ENCODE results near the gene SARM1.
A peak's percentile ranks its signal among the peaks of the same experiment; 100 is the strongest.
"Not testable (repeated sequence)": the region's sequence is repeated elsewhere in the genome, so short reads cannot be mapped to it uniquely, and the experiment has no call there.

The SARM1 gene

GRCh38 chr17:28371245-28372202, at the start of gene SARM1:
SARM1 (plus strand) TSS chr17:28371694; CDS start chr17:28372033, 339 bp downstream.
- peak; percentile 84 to 85 for DNase-seq

- DNase-seq = no peak
These were observed 47.2 kb upstream of the SARM1 start for GRCh38 chr17:28324267-28324745.

- DNase-seq = no peak
These were observed 46.7 kb upstream of the SARM1 start for GRCh38 chr17:28324781-28325180.

- no peak for DNase-seq
These were observed 46.3 kb upstream of the SARM1 start for GRCh38 chr17:28325211-28325610.

- no peak for DNase-seq
These were observed 45.4 kb upstream of the SARM1 start for GRCh38 chr17:28326114-28326513.

- DNase-seq = no peak
These were observed 44.4 kb upstream of the SARM1 start for GRCh38 chr17:28327031-28327607.

GRCh38 chr17:28327709-28328108, 43.8 kb upstream of the SARM1 start:
- peak in 1 of 2 experiments; percentile 23 for DNase-seq

- no peak for DNase-seq
These were observed 43.2 kb upstream of the SARM1 start for GRCh38 chr17:28328325-28328724.

- no peak for DNase-seq
These were observed 40.8 kb upstream of the SARM1 start for GRCh38 chr17:28330671-28331070.

GRCh38 chr17:28331891-28332420, 39.5 kb upstream of the SARM1 start:
- DNase-seq = no peak

- DNase-seq = no peak
These were observed 38.3 kb upstream of the SARM1 start for GRCh38 chr17:28333083-28333746.

GRCh38 chr17:28334171-28334570, 37.3 kb upstream of the SARM1 start:
- DNase-seq = no peak

GRCh38 chr17:28334666-28335200, 36.8 kb upstream of the SARM1 start:
- no peak for DNase-seq

GRCh38 chr17:28335201-28335958, 36.1 kb upstream of the SARM1 start, which contains the start of the genes IFT20 and TNFAIP1:
IFT20 (minus strand) TSS chr17:28335472; CDS start chr17:28331985, 3,487 bp downstream.
TNFAIP1 (plus strand) TSS chr17:28335761; CDS start chr17:28339522, 3,761 bp downstream.
- peak; percentile 100 for DNase-seq

- peak; percentile 77 to 88 for DNase-seq
These were observed 35.3 kb upstream of the SARM1 start for GRCh38 chr17:28335959-28336871.

- peak in 1 of 2 experiments; percentile 74 for DNase-seq
These were observed 33.3 kb upstream of the SARM1 start for GRCh38 chr17:28338056-28338768.

GRCh38 chr17:28338769-28339212, 32.7 kb upstream of the SARM1 start:
- DNase-seq = not testable (repeated sequence)

GRCh38 chr17:28339431-28339830, 32.1 kb upstream of the SARM1 start:
- no peak for DNase-seq

- DNase-seq = no peak
These were observed 31.1 kb upstream of the SARM1 start for GRCh38 chr17:28340374-28340773.

- no peak for DNase-seq
These were observed 30.0 kb upstream of the SARM1 start for GRCh38 chr17:28341516-28341915.

All from SW 1271 (cell line).